Large intestine (tissue), 3 donors: Measurements from ENCODE around the gene AGBL4. TPM values are rescaled to one million over a fixed set of nuclear protein-coding genes. Genes with fewer than 3 reads are reported as not detected.
"Not testable (repeated sequence)": the region's sequence is repeated elsewhere in the genome, so short reads cannot be mapped to it uniquely, and the experiment has no call there.

Experiments
- DNase-seq, 2 donors: peaks; one replicate each; pipeline versions ENCODE4 v3.0.0 to v3.0.0-alpha.2; 2013
- H3K27ac ChIP-seq: one replicate; pipeline ENCODE4 v1.5.1; 2013; ENCODE audit warnings: low read length
- H3K27me3 ChIP-seq: 2 replicates; pipeline ENCODE4 v1.6.1; 2013; ENCODE audit warnings: low read length; ENCODE audit not compliant: control insufficient read depth, insufficient read depth
- H3K36me3 ChIP-seq: 2 replicates; pipeline ENCODE4 v1.6.1; 2013; ENCODE audit warnings: low read length; ENCODE audit not compliant: control insufficient read depth, insufficient read depth
- H3K4me1 ChIP-seq: one replicate; pipeline ENCODE4 v1.6.1; 2013; ENCODE audit warnings: low read length; ENCODE audit not compliant: control insufficient read depth, insufficient read depth
- H3K4me3 ChIP-seq: one replicate; pipeline ENCODE4 v1.5.1; 2013; ENCODE audit warnings: low read length
- H3K9me3 ChIP-seq: one replicate; pipeline ENCODE4 v1.6.1; 2013; ENCODE audit warnings: mild to moderate bottlenecking, low read depth, low read length, moderate library complexity; ENCODE audit not compliant: control insufficient read depth
- WGBS: methylation state at CpG from one replicate; pipeline ENCODE4 v1.1.5; 2013; ENCODE audit warnings: low lambda C conversion rate; ENCODE audit not compliant: insufficient coverage; 5-methylcytosine and 5-hydroxymethylcytosine counted together
- polyA plus RNA-seq: library from polyadenylated mRNA; unstranded; fragments of 120-200 nt; gene quantifications from one replicate; pipeline ENCODE4 v1.2.1, GENCODE V29; 2013

AGBL4 gene
- polyA plus RNA-seq, 1 donor = 0.28 TPM

DNA sequence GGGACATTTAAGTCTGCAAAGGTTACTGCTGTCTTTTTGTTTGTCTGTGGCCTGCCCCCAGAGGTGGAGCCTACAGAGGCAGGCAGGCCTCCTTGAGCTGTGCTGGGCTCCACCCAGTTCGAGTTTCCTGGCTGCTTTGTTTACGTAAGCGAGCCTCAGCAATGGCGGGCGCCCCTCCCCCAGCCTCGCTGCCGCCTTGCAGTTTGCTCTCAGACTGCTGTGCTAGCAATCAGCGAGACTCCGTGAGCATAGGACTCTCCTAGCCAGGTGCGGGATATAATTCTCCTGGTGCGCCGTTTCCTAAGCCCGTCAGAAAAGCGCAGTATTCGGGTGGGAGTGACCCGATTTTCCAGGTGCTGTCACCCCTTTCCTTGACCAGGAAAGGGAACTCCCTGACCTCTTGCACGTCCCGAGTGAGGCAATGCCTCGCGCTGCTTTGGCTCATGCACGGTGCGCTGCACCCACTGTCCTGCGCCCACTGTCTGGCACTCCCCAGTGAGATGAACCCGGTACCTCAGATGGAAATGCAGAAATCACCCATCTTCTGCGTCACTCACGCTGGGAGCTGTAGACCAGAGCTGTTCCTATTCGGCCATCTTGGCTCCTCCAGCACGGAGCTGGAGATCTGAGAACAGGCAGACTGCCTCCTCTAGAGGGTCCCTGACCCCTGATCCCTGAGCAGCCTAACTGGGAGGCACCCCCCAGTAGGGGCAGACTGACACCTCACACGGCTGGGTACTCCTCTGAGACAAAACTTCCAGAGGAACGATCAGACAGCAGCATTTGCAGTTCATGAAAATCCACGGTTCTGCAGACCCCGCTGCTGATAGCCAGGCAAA, 766.3 kb downstream of the AGBL4 start:
- not testable (repeated sequence) for H3K4me1 ChIP-seq, H3K36me3 ChIP-seq, H3K4me3 ChIP-seq, H3K27me3 ChIP-seq, DNase-seq, H3K27ac ChIP-seq, H3K9me3 ChIP-seq
- no CpG with 5 or more reads among the region's 32 CpGs for WGBS

- Histone ChIP-seq H3K4me3 (no peak overlapping the region), H3K36me3 (no peaks in the 10 kb centered on the region), H3K27ac (no peak overlapping the region), H3K27me3 (no peaks in the 10 kb centered on the region), H3K4me1 (no peaks in the 10 kb centered on the region), H3K9me3 (peaks cover 4% of the 10 kb centered on the region)
- DNase-seq = no peak
Measured at GRCh38 chr1:49252917-49253316, 770.8 kb downstream of the AGBL4 start.

DNA sequence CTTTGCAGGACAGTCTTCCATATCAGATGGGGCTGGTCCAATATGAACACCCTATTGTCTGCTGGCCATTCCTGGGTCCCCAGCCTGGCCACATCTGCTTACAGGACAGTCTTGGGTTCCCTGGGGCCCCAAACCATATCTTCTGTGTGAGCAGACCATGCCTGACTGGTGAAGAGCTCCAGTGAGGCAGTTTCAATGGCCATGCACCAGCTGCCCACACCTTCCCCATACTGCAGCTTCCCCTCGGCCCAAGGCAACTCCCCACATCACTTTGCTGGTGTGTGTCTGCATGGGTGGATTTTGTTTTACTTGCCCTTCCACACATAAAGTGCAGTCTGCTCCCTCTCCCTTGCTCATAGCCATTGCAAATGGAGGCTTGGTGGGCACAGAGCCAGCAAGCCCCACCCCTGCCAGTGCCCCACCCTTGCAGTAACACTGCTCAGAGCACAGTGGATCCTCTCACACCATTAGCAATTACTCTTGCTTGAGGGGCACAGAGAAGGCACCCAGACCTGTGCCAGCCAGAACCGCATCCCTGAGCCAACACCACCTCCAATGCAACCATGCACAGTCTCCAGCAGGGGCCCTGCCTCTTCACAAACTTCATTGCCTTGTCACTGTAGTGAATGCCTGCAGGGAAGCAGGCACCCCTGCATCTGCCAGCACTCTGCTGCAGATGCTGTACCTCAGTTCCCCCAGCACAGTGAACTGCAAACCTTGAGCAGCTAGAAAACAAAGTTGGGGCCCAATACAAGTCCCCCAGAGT, 772.6 kb downstream of the AGBL4 start:
- no CpG with 5 or more reads among the region's 2 CpGs for WGBS
- Histone ChIP-seq H3K27ac (no peak overlapping the region), H3K36me3 (no peaks in the 10 kb centered on the region), H3K4me1 (no peaks in the 10 kb centered on the region), H3K9me3 (peaks cover 4% of the 10 kb centered on the region), H3K4me3 (no peak overlapping the region), H3K27me3 (no peaks in the 10 kb centered on the region)
- no peak for DNase-seq

DNA sequence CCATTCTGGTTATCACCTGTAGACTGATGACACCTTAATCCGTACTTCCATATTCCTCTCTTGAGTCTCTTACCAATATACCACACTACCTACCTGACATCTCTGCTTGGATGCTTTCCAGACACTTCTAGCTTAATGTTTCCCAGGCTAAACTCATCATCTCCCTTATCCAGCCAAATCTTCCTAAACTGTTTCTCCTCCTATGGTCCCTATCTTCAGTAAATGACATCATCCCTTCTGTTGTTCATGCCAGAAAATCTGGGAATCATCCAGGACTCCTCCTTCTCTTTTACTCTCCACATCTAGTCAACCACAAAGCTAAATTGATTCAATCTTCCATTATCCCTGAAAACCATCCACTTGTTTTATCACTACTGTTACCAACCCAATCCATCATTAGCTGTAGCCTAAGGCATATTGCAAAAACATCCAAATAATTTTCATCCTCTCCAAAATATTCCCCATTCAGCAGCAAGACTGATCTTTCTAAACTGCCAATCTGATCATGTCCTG, 783.0 kb downstream of the AGBL4 start:
- Histone ChIP-seq H3K36me3 (no peaks in the 10 kb centered on the region), H3K27ac (no peak overlapping the region), H3K4me1 (no peaks in the 10 kb centered on the region), H3K27me3 (no peaks in the 10 kb centered on the region), H3K4me3 (no peak overlapping the region), H3K9me3 (no peaks in the 10 kb centered on the region)
- DNase-seq = no peak
- 83% methylated on average over 1 of the region's 1 CpG for WGBS

GRCh38 chr1:49234988-49235387, 788.8 kb downstream of the AGBL4 start:
- no peaks in the 10 kb centered on the region for H3K27me3 ChIP-seq
- no peaks in the 10 kb centered on the region for H3K9me3 ChIP-seq
- DNase-seq = no peak
- no peak overlapping the region for H3K27ac ChIP-seq
- no peak overlapping the region for H3K4me3 ChIP-seq
- WGBS = no CpG with 5 or more reads among the region's 1 CpG
- H3K36me3 ChIP-seq = no peaks in the 10 kb centered on the region
- H3K4me1 ChIP-seq = no peaks in the 10 kb centered on the region

DNA sequence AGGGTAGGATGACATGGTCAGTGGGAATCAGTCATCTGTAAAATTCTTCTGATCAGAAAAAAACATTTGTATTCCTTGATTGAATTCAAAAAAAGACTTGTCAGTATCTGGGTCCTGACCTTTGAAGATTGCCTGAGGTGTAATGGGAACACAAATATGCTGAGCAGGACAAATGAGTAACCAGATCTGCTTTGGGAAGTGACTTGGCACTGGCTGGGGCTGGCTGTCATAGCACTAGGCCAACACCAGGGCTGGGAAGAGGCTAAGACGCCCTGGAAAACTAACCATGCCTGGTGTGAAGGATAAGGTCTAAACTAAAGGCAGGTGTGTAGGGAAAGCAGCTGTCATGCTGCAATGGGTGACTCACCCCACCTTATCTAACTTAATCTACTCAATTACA, 794.2 kb downstream of the AGBL4 start:
- DNase-seq = no peak

GRCh38 chr1:49226758-49227157, 797.0 kb downstream of the AGBL4 start:
- no peak for DNase-seq
- H3K36me3 ChIP-seq = no peaks in the 10 kb centered on the region
- H3K4me3 ChIP-seq = no peak overlapping the region
- no peaks in the 10 kb centered on the region for H3K9me3 ChIP-seq
- no peak overlapping the region for H3K27ac ChIP-seq
- no peaks in the 10 kb centered on the region for H3K27me3 ChIP-seq
- H3K4me1 ChIP-seq = no peaks in the 10 kb centered on the region
- WGBS = no CpG with 5 or more reads among the region's 1 CpG

More for the DNA sequence above, 794.2 kb downstream of the AGBL4 start:
- no peaks in the 10 kb centered on the region for H3K4me1 ChIP-seq
- H3K36me3 ChIP-seq = no peaks in the 10 kb centered on the region
- H3K4me3 ChIP-seq = no peak overlapping the region
- H3K27me3 ChIP-seq = no peaks in the 10 kb centered on the region
- WGBS = no CpG with 5 or more reads among the region's 1 CpG
- no peaks in the 10 kb centered on the region for H3K9me3 ChIP-seq
- no peak overlapping the region for H3K27ac ChIP-seq

DNA sequence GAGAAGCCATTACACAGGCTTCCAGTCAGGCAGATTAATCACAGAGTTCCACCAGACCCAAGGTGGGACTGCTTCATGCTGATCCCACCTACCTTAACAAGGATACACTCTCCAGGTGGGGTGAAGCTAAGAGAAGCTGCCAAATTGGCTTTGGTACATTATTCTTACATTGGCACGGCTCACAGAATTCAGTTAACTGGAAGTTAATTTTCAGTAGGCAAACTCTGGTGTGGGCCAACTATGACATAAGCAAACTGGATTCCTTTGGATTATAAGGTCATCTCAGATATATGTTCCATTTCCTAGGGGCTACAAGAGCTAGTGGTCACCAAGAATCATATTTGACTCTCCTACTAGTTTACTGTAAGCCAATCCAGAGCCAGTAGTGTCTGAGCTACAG, 798.3 kb downstream of the AGBL4 start:
- Histone ChIP-seq H3K27me3 (no peaks in the 10 kb centered on the region), H3K4me1 (no peaks in the 10 kb centered on the region), H3K36me3 (no peaks in the 10 kb centered on the region), H3K27ac (no peak overlapping the region), H3K9me3 (no peaks in the 10 kb centered on the region), H3K4me3 (no peak overlapping the region)
- WGBS = no CpG with 5 or more reads among the region's 1 CpG
- no peak for DNase-seq

DNA sequence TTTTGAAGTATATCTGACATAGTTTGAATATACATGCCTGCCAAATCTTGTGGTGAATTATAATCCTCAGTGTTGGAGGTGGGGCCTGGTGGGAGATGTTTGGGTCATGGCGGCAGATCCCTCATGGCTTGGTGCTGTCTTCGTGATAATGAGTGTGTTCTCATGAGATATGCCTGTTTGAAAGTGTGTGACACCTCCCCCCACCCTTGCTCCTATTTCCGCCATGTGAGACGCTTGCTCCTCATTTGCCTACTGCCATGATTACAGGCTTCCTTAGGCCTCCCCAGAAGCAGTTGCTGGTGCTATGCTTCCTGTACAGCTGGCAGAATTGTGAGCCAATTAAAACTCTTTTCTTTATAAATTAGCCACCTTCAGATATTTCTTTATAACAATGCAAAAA, 810.5 kb downstream of the AGBL4 start:
- Histone ChIP-seq H3K4me3 (no peak overlapping the region), H3K27ac (no peak overlapping the region), H3K36me3 (no peaks in the 10 kb centered on the region), H3K4me1 (no peaks in the 10 kb centered on the region), H3K27me3 (no peaks in the 10 kb centered on the region), H3K9me3 (no peaks in the 10 kb centered on the region)
- no CpG with 5 or more reads among the region's 4 CpGs for WGBS
- no peak for DNase-seq

DNA sequence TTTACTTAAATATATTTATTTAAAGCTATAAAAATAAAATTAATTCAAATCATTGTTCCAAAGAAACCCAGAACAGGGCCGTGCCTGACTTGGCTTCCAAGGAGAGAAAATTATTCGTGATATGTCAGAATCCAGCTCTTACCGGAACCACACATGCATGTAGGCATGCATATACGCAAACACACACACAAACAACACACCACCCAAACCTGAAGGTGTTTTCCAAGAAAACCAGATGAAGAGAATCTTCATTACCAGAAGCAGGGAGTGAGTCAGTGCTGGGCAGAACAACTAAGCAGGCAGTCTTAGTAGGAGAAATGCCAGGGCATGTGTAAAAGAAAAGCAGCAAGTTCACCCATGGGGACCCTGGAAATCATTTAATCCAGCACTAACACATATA, 815.0 kb downstream of the AGBL4 start:
- Histone ChIP-seq H3K4me1 (no peaks in the 10 kb centered on the region), H3K36me3 (no peaks in the 10 kb centered on the region), H3K27me3 (no peaks in the 10 kb centered on the region), H3K4me3 (no peak overlapping the region), H3K27ac (no peak overlapping the region), H3K9me3 (no peaks in the 10 kb centered on the region)
- WGBS = no CpG with 5 or more reads among the region's 4 CpGs
- peak in 1 of 2 donors; percentile 1 for DNase-seq
